ENCODE measurements around the gene MARS1.

- TF ChIP-seq POLR2AphosphoS5 (IDR thresholded peaks at IDR 0.05; ENCODE audit: low read depth, low read length) (no peak), POLR2A (IDR thresholded peaks at IDR 0.05; ENCODE audit: low read depth, low read length) (no peak)
Measured at GRCh38 chr12:57456145-57456700, 31.6 kb upstream of the MARS1 start.
